ENCODE data around the gene CHAC2. TPM values are rescaled to one million over a fixed set of nuclear protein-coding genes. Genes with fewer than 3 reads are reported as not detected.

CHAC2 gene
- total and polyA plus RNA-seq, 10 donors = 2.7 to 9.5 (median 5.2) TPM

GRCh38 chr2:53765767-53766166, 1.8 kb upstream of the CHAC2 start:
- H3K4me3 ChIP-seq = no peak overlapping the region
- 93 to 100% (median 96%) methylated on average over 1 of the region's 1 CpG for WGBS, 5 donors
- intact Hi-C loops (cut with DNase I; ENCODE audit: low total_unique reads) = no loop called here

GRCh38 chr2:53768242-53768542, 588 bp downstream of the CHAC2 start:
- no peak for DNase-seq
- H3K27ac ChIP-seq = peak overlapping the region; percentile 70 to 91 (median 83)
- intact Hi-C loops (cut with DNase I; ENCODE audit: low total_unique reads) = no loop called here
- H3K36me3 ChIP-seq = peaks cover 0 to 19% (median 2%) of the 10 kb centered on the region in 6 donors
- H3K9me3 ChIP-seq = no peaks in the 10 kb centered on the region
- TF ChIP-seq POLR2A (IDR thresholded peaks at IDR 0.05) = no peak
- TF ChIP-seq, protein P1, sequence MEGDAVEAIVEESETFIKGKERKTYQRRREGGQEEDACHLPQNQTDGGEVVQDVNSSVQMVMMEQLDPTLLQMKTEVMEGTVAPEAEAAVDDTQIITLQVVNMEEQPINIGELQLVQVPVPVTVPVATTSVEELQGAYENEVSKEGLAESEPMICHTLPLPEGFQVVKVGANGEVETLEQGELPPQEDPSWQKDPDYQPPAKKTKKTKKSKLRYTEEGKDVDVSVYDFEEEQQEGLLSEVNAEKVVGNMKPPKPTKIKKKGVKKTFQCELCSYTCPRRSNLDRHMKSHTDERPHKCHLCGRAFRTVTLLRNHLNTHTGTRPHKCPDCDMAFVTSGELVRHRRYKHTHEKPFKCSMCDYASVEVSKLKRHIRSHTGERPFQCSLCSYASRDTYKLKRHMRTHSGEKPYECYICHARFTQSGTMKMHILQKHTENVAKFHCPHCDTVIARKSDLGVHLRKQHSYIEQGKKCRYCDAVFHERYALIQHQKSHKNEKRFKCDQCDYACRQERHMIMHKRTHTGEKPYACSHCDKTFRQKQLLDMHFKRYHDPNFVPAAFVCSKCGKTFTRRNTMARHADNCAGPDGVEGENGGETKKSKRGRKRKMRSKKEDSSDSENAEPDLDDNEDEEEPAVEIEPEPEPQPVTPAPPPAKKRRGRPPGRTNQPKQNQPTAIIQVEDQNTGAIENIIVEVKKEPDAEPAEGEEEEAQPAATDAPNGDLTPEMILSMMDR (IDR thresholded peaks at IDR 0.05 in 8 of 11, conservative IDR thresholded peaks at IDR 0.05 in 3 of 11) = no peak
- no peak for TF ChIP-seq POLR2AphosphoS5 (IDR thresholded peaks at IDR 0.05)
- peaks cover 10 to 28% (median 20%) of the 10 kb centered on the region in 6 donors for H3K4me1 ChIP-seq
- WGBS, 5 donors = 1 to 3% (median 2%) methylated on average over 12 of the region's 12 CpGs
- peak overlapping the region; percentile 56 to 90 (median 78) for H3K4me3 ChIP-seq
- H3K27me3 ChIP-seq (replicated peaks in 1 of 7) = no peaks in the 10 kb centered on the region

More at GRCh38 chr2:53765767-53766166, 1.8 kb upstream of the CHAC2 start:
- Histone ChIP-seq H3K27me3 (replicated peaks in 1 of 7) (no peaks in the 10 kb centered on the region), H3K9me3 (no peaks in the 10 kb centered on the region), H3K36me3 (peaks cover 0 to 40% (median 6%) of the 10 kb centered on the region in 6 donors), H3K4me1 (peaks cover 10 to 28% (median 20%) of the 10 kb centered on the region in 6 donors), H3K27ac (no peak overlapping the region)
- no peak for DNase-seq
- TF ChIP-seq POLR2A (IDR thresholded peaks at IDR 0.05) (no peak), POLR2AphosphoS5 (IDR thresholded peaks at IDR 0.05) (no peak)
- TF ChIP-seq, protein P1 (IDR thresholded peaks at IDR 0.05 in 8 of 11, conservative IDR thresholded peaks at IDR 0.05 in 3 of 11) = no peak

DNA sequence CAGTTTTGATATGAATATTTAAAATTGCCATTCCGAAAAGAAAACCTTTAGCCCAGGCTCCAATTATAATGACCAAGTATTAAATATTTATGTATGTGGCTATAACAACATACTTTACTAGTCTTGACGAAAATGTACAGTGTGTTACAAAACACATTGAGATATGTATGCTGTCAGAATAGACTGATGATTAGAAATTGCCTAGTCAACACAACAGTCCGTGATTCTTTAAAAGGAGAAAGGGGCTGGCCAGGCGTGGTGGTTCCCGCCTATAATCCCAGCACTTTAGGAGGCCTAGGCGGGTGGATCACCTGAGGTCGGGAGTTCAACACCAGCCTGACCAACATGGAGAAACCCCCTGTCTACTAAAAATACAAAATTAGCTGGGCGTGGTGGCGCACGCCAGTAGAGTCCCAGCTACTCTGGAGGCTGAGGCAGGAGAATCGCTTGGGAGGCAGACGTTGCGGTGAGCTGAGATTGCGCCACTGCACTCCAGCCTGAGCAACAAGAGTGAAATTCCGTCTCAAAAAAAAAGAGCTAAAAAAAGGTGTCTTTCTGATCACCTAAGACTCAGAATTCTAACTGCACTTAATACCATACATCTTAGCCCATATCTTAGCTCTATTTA, 1.8 kb downstream of the CHAC2 start:
- Histone ChIP-seq H3K4me1 (peaks cover 10 to 28% (median 20%) of the 10 kb centered on the region in 6 donors), H3K27ac (no peak overlapping the region), H3K27me3 (replicated peaks in 1 of 7) (no peaks in the 10 kb centered on the region), H3K36me3 (peaks cover 0 to 15% (median 0%) of the 10 kb centered on the region in 6 donors), H3K9me3 (no peaks in the 10 kb centered on the region), H3K4me3 (no peak overlapping the region)
- no peak for DNase-seq
- TF ChIP-seq, protein P1 (IDR thresholded peaks at IDR 0.05 in 8 of 11, conservative IDR thresholded peaks at IDR 0.05 in 3 of 11) = no peak
- no peak for TF ChIP-seq POLR2A (IDR thresholded peaks at IDR 0.05)
- no peak for TF ChIP-seq POLR2AphosphoS5 (IDR thresholded peaks at IDR 0.05)
- 82 to 94% (median 92%) methylated on average over 15 of the region's 15 CpGs for WGBS, 5 donors
- intact Hi-C loops (cut with DNase I; ENCODE audit: low total_unique reads) = no loop called here

GRCh38 chr2:53770264-53770663, 2.7 kb downstream of the CHAC2 start:
- Histone ChIP-seq H3K36me3 (peaks cover 0 to 16% (median under 1%) of the 10 kb centered on the region in 6 donors), H3K4me3 (no peak overlapping the region), H3K27me3 (replicated peaks in 1 of 7) (no peaks in the 10 kb centered on the region), H3K9me3 (no peaks in the 10 kb centered on the region), H3K27ac (no peak overlapping the region), H3K4me1 (peaks cover 10 to 28% (median 20%) of the 10 kb centered on the region in 6 donors)
- 76 to 87% (median 81%) methylated on average over 4 of the region's 4 CpGs for WGBS, 5 donors
- no peak for DNase-seq
- TF ChIP-seq POLR2AphosphoS5 (IDR thresholded peaks at IDR 0.05) = no peak
- TF ChIP-seq POLR2A (IDR thresholded peaks at IDR 0.05) = no peak
- TF ChIP-seq, protein P1 (IDR thresholded peaks at IDR 0.05 in 8 of 11, conservative IDR thresholded peaks at IDR 0.05 in 3 of 11) = no peak
- intact Hi-C loops (cut with DNase I; ENCODE audit: low total_unique reads) = no loop called here
